ENCODE data around the gene PTPRCAP. TPM values are rescaled to one million over a fixed set of nuclear protein-coding genes. Genes with fewer than 3 reads are reported as not detected.
A peak's percentile ranks its signal among the peaks of the same experiment; 100 is the strongest.

Gene PTPRCAP
- total and polyA plus RNA-seq, 12 donors = 0.57 to 13.4 (median 3.9) TPM

- peaks cover 0 to 71% of the 10 kb centered on the region in 2 donors for H3K36me3 ChIP-seq (replicated peaks in 1 of 2)
Observed at GRCh38 chr11:67435727-67436458, 1.6 kb downstream of the PTPRCAP start.

GRCh38 chr11:67435031-67435726 lies 2.3 kb downstream of the PTPRCAP start:
- Histone ChIP-seq H3K27me3 (no peaks in the 10 kb centered on the region), H3K4me3 (no peak overlapping the region), H3K4me1 (replicated peaks in 1 of 2) (peaks cover 0 to 13% of the 10 kb centered on the region in 2 donors), H3K9me3 (replicated peaks in 1 of 3) (no peaks in the 10 kb centered on the region), H3K27ac (peak overlapping the region in 2 of 5 donors; percentile 71 to 76), H3K36me3 (replicated peaks in 1 of 2) (peaks cover 0 to 63% of the 10 kb centered on the region in 2 donors)
- 83 to 88% (median 85%) methylated on average over 9 to 26 of the region's 26 CpGs for WGBS, 4 donors
- DNase-seq = no peak
- no peak for TF ChIP-seq CTCF (IDR thresholded peaks at IDR 0.05)
- no peak for TF ChIP-seq POLR2A (IDR thresholded peaks at IDR 0.05)
- intact Hi-C loops (cut with DNase I) = no loop called here

More at GRCh38 chr11:67435727-67436458, 1.6 kb downstream of the PTPRCAP start:
- Histone ChIP-seq H3K27me3 (no peaks in the 10 kb centered on the region), H3K9me3 (replicated peaks in 1 of 3) (no peaks in the 10 kb centered on the region), H3K27ac (peak overlapping the region in 2 of 5 donors; percentile 71 to 76), H3K4me3 (no peak overlapping the region), H3K4me1 (replicated peaks in 1 of 2) (peaks cover 0 to 16% of the 10 kb centered on the region in 2 donors)
- TF ChIP-seq POLR2A (IDR thresholded peaks at IDR 0.05) (no peak), CTCF (IDR thresholded peaks at IDR 0.05) (no peak)
- WGBS, 4 donors = 69 to 74% (median 71%) methylated on average over 10 to 38 of the region's 38 CpGs
- intact Hi-C loops (cut with DNase I) = no loop called here
- DNase-seq = peak in 3 of 7 donors; percentile 50 to 66 (median 63)

- 65 to 85% (median 81%) methylated on average over 4 to 23 of the region's 23 CpGs; no CpG with 5 or more reads in 1 of the 4 donors for WGBS, 4 donors
Observed at GRCh38 chr11:67434395-67434881, 3.0 kb downstream of the PTPRCAP start.

More at GRCh38 chr11:67434395-67434881, 3.0 kb downstream of the PTPRCAP start:
- intact Hi-C loops (cut with DNase I) = no loop called here
- no peak for DNase-seq
- Histone ChIP-seq H3K27ac (no peak overlapping the region), H3K27me3 (no peaks in the 10 kb centered on the region), H3K9me3 (replicated peaks in 1 of 3) (no peaks in the 10 kb centered on the region), H3K4me3 (no peak overlapping the region), H3K36me3 (replicated peaks in 1 of 2) (peaks cover 0 to 56% of the 10 kb centered on the region in 2 donors), H3K4me1 (replicated peaks in 1 of 2) (peaks cover 3 to 12% of the 10 kb centered on the region in 2 donors)
- TF ChIP-seq CTCF (IDR thresholded peaks at IDR 0.05) = no peak
- no peak for TF ChIP-seq POLR2A (IDR thresholded peaks at IDR 0.05)
